ENCODE results near the gene MRPL22.
"Not testable (repeated sequence)": the region's sequence is repeated elsewhere in the genome, so short reads cannot be mapped to it uniquely, and the experiment has no call there.

The MRPL22 gene

DNA sequence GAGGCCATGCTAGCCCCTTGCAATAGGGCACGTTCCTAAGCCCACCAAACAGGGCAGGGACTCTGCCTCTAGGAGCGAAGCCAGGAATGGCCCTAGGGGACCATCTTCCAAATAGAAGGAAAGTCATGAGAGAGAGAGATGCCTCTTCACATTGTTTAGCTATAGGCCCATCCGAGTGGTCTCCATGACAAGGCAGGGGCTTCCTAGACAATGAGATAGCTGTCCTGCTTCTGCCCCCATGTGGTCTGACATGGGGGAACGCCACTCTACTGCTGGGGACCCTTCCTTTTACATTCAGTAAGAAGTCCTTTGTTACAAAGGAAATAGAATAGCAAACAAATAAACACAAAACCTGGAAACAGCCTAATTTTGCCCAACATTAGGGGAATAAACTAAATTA lies 54.8 kb downstream of the MRPL22 start:
- no peak for TF ChIP-seq ZFX (IDR thresholded peaks at IDR 0.05)
- 0 out of 2 replicates have a peak, but pooled peaks have one; percentile 7 for TF ChIP-seq CTCF (conservative IDR thresholded peaks at IDR 0.05)
- H3K27ac ChIP-seq: no peak overlapping the region

DNA sequence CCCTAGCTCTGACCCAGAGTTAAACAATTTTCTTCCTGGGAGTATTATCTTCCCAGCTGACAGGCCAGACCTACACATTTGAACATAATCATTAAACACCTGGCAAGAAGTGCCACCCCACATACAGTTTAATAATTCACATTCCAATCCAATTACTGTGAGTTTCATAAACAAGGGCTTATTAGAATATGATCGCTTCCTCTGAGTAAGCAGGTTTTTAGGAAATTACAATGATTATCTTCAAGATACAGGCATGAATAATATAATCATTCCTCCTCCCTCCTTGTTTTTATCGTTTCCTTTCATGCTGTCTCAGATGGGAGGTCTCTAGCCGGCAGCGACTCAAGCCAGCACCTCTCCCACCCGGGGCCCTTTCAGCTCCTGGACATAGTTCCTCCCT lies 56.9 kb downstream of the MRPL22 start:
- H3K27ac ChIP-seq: no peak overlapping the region

GRCh38 chr5:154999865-155000264 lies 59.0 kb downstream of the MRPL22 start:
- TF ChIP-seq CTCF (conservative IDR thresholded peaks at IDR 0.05) (no peak), ZFX (IDR thresholded peaks at IDR 0.05) (no peak)
- no peak overlapping the region for H3K27ac ChIP-seq

More for the DNA sequence above, 56.9 kb downstream of the MRPL22 start:
- TF ChIP-seq ZFX (IDR thresholded peaks at IDR 0.05) (no peak), CTCF (conservative IDR thresholded peaks at IDR 0.05) (no peak)

DNA sequence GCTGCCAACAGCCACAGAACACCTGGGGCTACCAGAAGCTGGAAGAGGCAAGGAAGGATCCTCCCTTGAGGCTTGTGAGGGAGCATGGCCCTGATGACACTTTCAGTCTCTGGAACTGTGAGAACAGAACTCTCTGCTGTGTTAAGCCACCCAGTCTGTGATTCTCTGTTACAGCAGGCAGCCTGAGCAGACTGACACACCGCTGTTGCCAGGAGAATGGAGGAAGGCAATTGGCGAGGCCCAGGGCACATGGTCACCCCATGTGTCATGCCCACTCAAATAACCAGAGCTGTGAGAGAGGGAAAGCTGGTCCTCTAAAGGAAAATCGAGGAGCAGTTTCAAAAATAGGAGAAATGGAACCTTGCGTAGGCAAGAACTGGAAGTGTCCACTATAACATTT lies 60.6 kb downstream of the MRPL22 start:
- TF ChIP-seq ZFX (IDR thresholded peaks at IDR 0.05) (no peak), CTCF (conservative IDR thresholded peaks at IDR 0.05) (no peak)
- no peak overlapping the region for H3K27ac ChIP-seq

- not testable (repeated sequence) for H3K27ac ChIP-seq
Measured at GRCh38 chr5:155002722-155003121, 61.8 kb downstream of the MRPL22 start.

DNA sequence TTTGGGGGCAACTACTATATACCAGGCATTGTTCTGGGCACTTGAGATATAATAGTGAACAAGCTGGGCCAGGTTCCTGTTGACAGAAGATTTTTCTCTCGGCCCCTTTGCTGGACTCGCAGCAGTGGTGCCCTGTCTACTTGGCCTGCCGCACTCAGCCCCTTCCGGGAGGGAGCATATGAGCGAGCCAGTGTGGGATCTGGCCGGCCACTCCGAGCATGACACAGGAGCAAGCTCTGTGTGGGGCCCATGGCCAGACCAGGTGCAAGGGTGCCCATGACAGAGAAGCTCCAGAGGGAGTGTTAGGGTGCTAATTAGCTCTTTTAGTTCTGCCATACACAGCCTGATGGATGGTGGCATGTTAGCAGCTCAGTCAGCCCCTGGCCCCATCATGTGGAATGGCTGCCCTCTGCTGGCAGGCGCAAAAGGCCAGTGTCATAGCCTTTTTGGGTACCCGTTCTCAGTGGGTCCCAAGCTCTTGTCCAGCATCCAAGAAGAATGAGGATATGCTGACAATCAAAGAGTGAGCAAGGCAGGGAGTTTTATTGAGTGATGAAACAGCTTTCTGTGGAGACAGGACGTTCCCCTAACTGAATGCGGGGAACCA lies 63.4 kb downstream of the MRPL22 start:
- no peak for TF ChIP-seq ZFX (IDR thresholded peaks at IDR 0.05)
- peak; percentile 65 for TF ChIP-seq CTCF (conservative IDR thresholded peaks at IDR 0.05)
- H3K27ac ChIP-seq: no peak overlapping the region

GRCh38 chr5:155006265-155006664 lies 65.4 kb downstream of the MRPL22 start:
- not testable (repeated sequence) for H3K27ac ChIP-seq

- TF ChIP-seq CTCF (conservative IDR thresholded peaks at IDR 0.05) (no peak), ZFX (IDR thresholded peaks at IDR 0.05) (no peak)
- no peak overlapping the region for H3K27ac ChIP-seq
Measured at GRCh38 chr5:155008669-155009068, 67.8 kb downstream of the MRPL22 start.

All from C4-2B (cell line).